Stomach (tissue), 4 donors: ENCODE data around the gene ALDH7A1.

Experiments
- CTCF ChIP-seq, 7 experiments: fragments of 450-650 bp in 4 of 7; fragments of 200-600 bp in 3 of 7; sonication (generic) in 3 of 7; IDR thresholded peaks; one replicate each; pipeline ENCODE4 v1.5.1; 2016 to 2019; ENCODE audit warnings: antibody characterized with exemption in 7 of 7, control low read depth in 2 of 7, mild to moderate bottlenecking in 1 of 7
- EP300 ChIP-seq: sonication (generic); formaldehyde crosslinking; IDR thresholded peaks from one replicate; pipeline ENCODE4 v1.6.1; 2017; ENCODE audit warnings: antibody characterized with exemption
- POLR2A ChIP-seq, 4 donors: fragments of 450-650 bp; IDR thresholded peaks; one replicate each; pipeline ENCODE4 v1.6.1; 2016; ENCODE audit warnings: antibody characterized with exemption in 4 of 4, control low read depth in 2 of 4, mild to moderate bottlenecking in 1 of 4, moderate library complexity in 1 of 4
- POLR2AphosphoS5 ChIP-seq, 3 donors: sonication (generic); formaldehyde crosslinking; IDR thresholded peaks; one replicate each; pipeline ENCODE4 v1.6.1; 2016; ENCODE audit warnings: antibody characterized with exemption in 3 of 3

GRCh38 chr5:126587551-126588390, 7.2 kb downstream of the ALDH7A1 start:
- TF ChIP-seq CTCF (IDR thresholded peaks at IDR 0.05) (no peak), POLR2AphosphoS5 (IDR thresholded peaks at IDR 0.05) (no peak), EP300 (no peak), POLR2A (IDR thresholded peaks at IDR 0.05) (no peak)
